HepG2 (cell line): ENCODE data around the gene SRXN1. TPM values are rescaled to one million over a fixed set of nuclear protein-coding genes. Genes with fewer than 3 reads are reported as not detected.

Experiments
- CREB1 ChIP-seq, 2 experiments: fragments of 450-650 bp in 1 of 2; IDR thresholded peaks; 2 replicates each; pipeline ENCODE4 v1.6.1; 2016 to 2017; ENCODE audit warnings: control low read depth in 1 of 2, mild to moderate bottlenecking in 1 of 2, missing compliant biosample characterization in 1 of 2, missing genetic modification characterization in 1 of 2
- KLF9 ChIP-seq: IDR thresholded peaks from 2 replicates; pipeline ENCODE4 v1.6.1; 2016; ENCODE audit warnings: low read depth
- NR3C1 ChIP-seq: sonication (generic); formaldehyde crosslinking; IDR thresholded peaks from 2 replicates; pipeline ENCODE4 v1.4.0; 2020; ENCODE audit warnings: missing genetic modification reagents
- SRSF4 ChIP-seq: fragments of 200-400 bp; formaldehyde crosslinking; IDR thresholded peaks from one replicate; pipeline ENCODE4 v1.6.1; 2018; ENCODE audit warnings: mild to moderate bottlenecking, low read depth, low read length, moderate library complexity; ENCODE audit not compliant: poor library complexity, severe bottlenecking
- THAP11 ChIP-seq: IDR thresholded peaks from 2 replicates; pipeline ENCODE4 v1.6.1; 2016; ENCODE audit warnings: missing biosample characterization, missing genetic modification reagents
- ZBTB3 ChIP-seq: sonication (generic); formaldehyde crosslinking; IDR thresholded peaks from 2 replicates; pipeline ENCODE4 v1.4.0; 2020; ENCODE audit warnings: low read depth, mild to moderate bottlenecking, moderate library complexity, missing genetic modification reagents, borderline replicate concordance
- ZNF354B ChIP-seq: sonication (generic); formaldehyde crosslinking; IDR thresholded peaks from 2 replicates; pipeline ENCODE4 v1.8.0; 2022; ENCODE audit warnings: mild to moderate bottlenecking, missing genetic modification reagents
- ZNF44 ChIP-seq: sonication (generic); formaldehyde crosslinking; IDR thresholded peaks from 2 replicates; pipeline ENCODE4 v1.5.1; 2020; ENCODE audit warnings: mild to moderate bottlenecking, missing genetic modification reagents
- ZNF614 ChIP-seq: IDR thresholded peaks from 2 replicates; pipeline ENCODE4 v1.6.1; 2018; ENCODE audit warnings: missing biosample characterization, missing genetic modification reagents, inconsistent platforms, borderline replicate concordance
- ZSCAN9 ChIP-seq: IDR thresholded peaks from 2 replicates; pipeline ENCODE4 v1.6.1; 2016; ENCODE audit warnings: borderline replicate concordance
- polyA plus RNA-seq, 8 experiments: library from polyadenylated mRNA; depleted of rRNA in 3 of 8; stranded (reverse) in 7 of 8; unstranded in 1 of 8; fragments of >200 nt; fragmentation: Illumina TruSeq in 4 of 8; extraction: Trizol in 4 of 8; gene quantifications; 2 replicates each; pipeline versions ENCODE4 v1.2.1 to v1.2.3, GENCODE V29; 2011 to 2016; ENCODE audit warnings: low read depth in 4 of 8, missing spikeins in 1 of 8, mixed read lengths in 1 of 8; ENCODE audit not compliant: insufficient read depth in 1 of 8
- total RNA-seq, 5 experiments: library from RNA; depleted of rRNA; stranded (reverse); fragments of >200 nt; fragmentation: Illumina TruSeq; extraction: Trizol; gene quantifications; 2 replicates each; pipeline ENCODE4 v1.2.3, GENCODE V29; 2016; ENCODE audit warnings: low read depth in 1 of 5
- TF ChIP-seq, protein P1 (sequence below): sonication (generic); formaldehyde crosslinking; IDR thresholded peaks from 2 replicates; pipeline ENCODE4 v1.5.0; 2020; ENCODE audit warnings: mild to moderate bottlenecking, missing genetic modification reagents, borderline replicate concordance
- TF ChIP-seq, protein P2 (sequence below): IDR thresholded peaks from 2 replicates; pipeline ENCODE4 v1.6.1; 2016; ENCODE audit warnings: low read depth, missing genetic modification reagents, missing compliant biosample characterization
- TF ChIP-seq, protein P3 (sequence below): sonication (generic); formaldehyde crosslinking; IDR thresholded peaks from 2 replicates; pipeline ENCODE4 v1.5.0; 2020; ENCODE audit warnings: missing genetic modification reagents
- TF ChIP-seq, protein P4 (sequence below): sonication (generic); formaldehyde crosslinking; IDR thresholded peaks from 2 replicates; pipeline ENCODE4 v1.8.1; 2023; ENCODE audit warnings: mild to moderate bottlenecking, inconsistent platforms, moderate library complexity, missing genetic modification reagents, borderline replicate concordance

Gene SRXN1
- total and polyA plus RNA-seq, 2 of the 13 experiments (the other 11 are each of a cell fraction or from before 2014, with no cell fraction given), result 29.9 to 87.7 TPM

GRCh38 chr20:653590-654416, 803 bp upstream of the SRXN1 start (continued):
- TF ChIP-seq CREB1 (IDR thresholded peaks at IDR 0.05) (no peak), CREB1 (CRISPR knock-in tag; IDR thresholded peaks at IDR 0.05) (no peak), ZSCAN9 (no peak), ZNF44 (CRISPR knock-in tag) (peak; percentile 66; the same call in 1 of the 2 replicates), THAP11 (CRISPR knock-in tag) (no peak; the same call in 1 of the 2 replicates), SRSF4 (no peak), NR3C1 (CRISPR knock-in tag) (no peak), KLF9 (CRISPR knock-in tag) (no peak), ZBTB3 (peak; percentile 62; the same call in 1 of the 2 replicates), ZNF614 (CRISPR knock-in tag) (peak; percentile 17; the same call in 1 of the 2 replicates), ZNF354B (CRISPR knock-in tag) (no peak)
- TF ChIP-seq, protein P1, sequence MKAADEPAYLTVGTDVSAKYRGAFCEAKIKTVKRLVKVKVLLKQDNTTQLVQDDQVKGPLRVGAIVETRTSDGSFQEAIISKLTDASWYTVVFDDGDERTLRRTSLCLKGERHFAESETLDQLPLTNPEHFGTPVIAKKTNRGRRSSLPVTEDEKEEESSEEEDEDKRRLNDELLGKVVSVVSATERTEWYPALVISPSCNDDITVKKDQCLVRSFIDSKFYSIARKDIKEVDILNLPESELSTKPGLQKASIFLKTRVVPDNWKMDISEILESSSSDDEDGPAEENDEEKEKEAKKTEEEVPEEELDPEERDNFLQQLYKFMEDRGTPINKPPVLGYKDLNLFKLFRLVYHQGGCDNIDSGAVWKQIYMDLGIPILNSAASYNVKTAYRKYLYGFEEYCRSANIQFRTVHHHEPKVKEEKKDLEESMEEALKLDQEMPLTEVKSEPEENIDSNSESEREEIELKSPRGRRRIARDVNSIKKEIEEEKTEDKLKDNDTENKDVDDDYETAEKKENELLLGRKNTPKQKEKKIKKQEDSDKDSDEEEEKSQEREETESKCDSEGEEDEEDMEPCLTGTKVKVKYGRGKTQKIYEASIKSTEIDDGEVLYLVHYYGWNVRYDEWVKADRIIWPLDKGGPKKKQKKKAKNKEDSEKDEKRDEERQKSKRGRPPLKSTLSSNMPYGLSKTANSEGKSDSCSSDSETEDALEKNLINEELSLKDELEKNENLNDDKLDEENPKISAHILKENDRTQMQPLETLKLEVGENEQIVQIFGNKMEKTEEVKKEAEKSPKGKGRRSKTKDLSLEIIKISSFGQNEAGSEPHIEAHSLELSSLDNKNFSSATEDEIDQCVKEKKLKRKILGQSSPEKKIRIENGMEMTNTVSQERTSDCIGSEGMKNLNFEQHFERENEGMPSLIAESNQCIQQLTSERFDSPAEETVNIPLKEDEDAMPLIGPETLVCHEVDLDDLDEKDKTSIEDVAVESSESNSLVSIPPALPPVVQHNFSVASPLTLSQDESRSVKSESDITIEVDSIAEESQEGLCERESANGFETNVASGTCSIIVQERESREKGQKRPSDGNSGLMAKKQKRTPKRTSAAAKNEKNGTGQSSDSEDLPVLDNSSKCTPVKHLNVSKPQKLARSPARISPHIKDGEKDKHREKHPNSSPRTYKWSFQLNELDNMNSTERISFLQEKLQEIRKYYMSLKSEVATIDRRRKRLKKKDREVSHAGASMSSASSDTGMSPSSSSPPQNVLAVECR, result no peak; the same call in 1 of the 2 replicates
- TF ChIP-seq, protein P2, sequence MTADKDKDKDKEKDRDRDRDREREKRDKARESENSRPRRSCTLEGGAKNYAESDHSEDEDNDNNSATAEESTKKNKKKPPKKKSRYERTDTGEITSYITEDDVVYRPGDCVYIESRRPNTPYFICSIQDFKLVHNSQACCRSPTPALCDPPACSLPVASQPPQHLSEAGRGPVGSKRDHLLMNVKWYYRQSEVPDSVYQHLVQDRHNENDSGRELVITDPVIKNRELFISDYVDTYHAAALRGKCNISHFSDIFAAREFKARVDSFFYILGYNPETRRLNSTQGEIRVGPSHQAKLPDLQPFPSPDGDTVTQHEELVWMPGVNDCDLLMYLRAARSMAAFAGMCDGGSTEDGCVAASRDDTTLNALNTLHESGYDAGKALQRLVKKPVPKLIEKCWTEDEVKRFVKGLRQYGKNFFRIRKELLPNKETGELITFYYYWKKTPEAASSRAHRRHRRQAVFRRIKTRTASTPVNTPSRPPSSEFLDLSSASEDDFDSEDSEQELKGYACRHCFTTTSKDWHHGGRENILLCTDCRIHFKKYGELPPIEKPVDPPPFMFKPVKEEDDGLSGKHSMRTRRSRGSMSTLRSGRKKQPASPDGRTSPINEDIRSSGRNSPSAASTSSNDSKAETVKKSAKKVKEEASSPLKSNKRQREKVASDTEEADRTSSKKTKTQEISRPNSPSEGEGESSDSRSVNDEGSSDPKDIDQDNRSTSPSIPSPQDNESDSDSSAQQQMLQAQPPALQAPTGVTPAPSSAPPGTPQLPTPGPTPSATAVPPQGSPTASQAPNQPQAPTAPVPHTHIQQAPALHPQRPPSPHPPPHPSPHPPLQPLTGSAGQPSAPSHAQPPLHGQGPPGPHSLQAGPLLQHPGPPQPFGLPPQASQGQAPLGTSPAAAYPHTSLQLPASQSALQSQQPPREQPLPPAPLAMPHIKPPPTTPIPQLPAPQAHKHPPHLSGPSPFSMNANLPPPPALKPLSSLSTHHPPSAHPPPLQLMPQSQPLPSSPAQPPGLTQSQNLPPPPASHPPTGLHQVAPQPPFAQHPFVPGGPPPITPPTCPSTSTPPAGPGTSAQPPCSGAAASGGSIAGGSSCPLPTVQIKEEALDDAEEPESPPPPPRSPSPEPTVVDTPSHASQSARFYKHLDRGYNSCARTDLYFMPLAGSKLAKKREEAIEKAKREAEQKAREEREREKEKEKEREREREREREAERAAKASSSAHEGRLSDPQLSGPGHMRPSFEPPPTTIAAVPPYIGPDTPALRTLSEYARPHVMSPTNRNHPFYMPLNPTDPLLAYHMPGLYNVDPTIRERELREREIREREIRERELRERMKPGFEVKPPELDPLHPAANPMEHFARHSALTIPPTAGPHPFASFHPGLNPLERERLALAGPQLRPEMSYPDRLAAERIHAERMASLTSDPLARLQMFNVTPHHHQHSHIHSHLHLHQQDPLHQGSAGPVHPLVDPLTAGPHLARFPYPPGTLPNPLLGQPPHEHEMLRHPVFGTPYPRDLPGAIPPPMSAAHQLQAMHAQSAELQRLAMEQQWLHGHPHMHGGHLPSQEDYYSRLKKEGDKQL, result no peak; the same call in 1 of the 2 replicates
- TF ChIP-seq, protein P3, sequence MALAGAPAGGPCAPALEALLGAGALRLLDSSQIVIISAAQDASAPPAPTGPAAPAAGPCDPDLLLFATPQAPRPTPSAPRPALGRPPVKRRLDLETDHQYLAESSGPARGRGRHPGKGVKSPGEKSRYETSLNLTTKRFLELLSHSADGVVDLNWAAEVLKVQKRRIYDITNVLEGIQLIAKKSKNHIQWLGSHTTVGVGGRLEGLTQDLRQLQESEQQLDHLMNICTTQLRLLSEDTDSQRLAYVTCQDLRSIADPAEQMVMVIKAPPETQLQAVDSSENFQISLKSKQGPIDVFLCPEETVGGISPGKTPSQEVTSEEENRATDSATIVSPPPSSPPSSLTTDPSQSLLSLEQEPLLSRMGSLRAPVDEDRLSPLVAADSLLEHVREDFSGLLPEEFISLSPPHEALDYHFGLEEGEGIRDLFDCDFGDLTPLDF (CRISPR knock-in tag), result no peak
- TF ChIP-seq, protein P4, sequence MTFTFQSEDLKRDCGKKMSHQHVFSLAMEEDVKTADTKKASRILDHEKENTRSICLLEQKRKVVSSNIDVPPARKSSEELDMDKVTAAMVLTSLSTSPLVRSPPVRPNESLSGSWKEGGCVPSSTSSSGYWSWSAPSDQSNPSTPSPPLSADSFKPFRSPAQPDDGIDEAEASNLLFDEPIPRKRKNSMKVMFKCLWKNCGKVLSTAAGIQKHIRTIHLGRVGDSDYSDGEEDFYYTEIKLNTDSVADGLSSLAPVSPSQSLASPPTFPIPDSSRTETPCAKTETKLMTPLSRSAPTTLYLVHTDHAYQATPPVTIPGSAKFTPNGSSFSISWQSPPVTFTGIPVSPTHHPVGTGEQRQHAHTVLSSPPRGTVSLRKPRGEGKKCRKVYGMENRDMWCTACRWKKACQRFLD (CRISPR knock-in tag), result no peak
